ENCODE data around the gene KIAA1671.

Gene KIAA1671

DNA sequence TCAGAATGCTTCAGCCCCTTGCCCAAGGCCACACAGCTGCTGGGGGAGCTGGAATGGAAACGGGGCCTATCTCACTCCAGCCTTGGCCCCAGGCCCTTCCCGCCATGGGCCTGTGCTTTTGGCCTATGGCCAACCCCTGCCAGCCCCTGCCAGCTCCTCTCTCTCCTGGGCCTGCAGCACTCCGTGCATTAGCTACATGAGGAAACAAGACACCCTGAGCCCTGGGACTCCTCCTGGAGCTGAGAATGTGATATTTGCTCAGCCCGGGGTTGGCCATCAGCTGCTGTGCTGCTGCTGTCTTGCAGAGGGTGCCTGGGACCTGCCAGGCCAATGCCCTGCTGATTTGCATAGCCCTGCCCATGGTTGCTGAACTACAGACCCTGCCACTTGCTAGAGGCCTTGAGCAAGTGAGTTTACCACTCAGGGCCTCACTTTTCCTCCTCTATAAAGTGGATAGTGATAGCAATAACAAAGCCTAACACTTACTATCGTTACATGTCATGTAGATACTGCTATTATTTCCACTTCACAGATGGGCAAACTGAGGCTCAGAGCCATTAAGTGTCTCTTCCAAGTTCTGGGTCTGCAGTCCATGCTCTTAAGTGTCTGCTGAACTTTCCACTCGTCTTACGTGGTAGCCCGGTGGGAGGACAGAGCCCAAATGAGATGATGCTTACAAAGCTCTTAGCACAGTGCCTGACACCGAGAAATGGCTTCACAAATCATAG, 99.6 kb downstream of the KIAA1671 start:
- H3K4me3 ChIP-seq (ENCODE audit: low read depth, low read length), result no peak overlapping the region
- TF ChIP-seq, protein P1, sequence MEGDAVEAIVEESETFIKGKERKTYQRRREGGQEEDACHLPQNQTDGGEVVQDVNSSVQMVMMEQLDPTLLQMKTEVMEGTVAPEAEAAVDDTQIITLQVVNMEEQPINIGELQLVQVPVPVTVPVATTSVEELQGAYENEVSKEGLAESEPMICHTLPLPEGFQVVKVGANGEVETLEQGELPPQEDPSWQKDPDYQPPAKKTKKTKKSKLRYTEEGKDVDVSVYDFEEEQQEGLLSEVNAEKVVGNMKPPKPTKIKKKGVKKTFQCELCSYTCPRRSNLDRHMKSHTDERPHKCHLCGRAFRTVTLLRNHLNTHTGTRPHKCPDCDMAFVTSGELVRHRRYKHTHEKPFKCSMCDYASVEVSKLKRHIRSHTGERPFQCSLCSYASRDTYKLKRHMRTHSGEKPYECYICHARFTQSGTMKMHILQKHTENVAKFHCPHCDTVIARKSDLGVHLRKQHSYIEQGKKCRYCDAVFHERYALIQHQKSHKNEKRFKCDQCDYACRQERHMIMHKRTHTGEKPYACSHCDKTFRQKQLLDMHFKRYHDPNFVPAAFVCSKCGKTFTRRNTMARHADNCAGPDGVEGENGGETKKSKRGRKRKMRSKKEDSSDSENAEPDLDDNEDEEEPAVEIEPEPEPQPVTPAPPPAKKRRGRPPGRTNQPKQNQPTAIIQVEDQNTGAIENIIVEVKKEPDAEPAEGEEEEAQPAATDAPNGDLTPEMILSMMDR (IDR thresholded peaks at IDR 0.05; ENCODE audit: low read depth, low read length), result no peak

DNA sequence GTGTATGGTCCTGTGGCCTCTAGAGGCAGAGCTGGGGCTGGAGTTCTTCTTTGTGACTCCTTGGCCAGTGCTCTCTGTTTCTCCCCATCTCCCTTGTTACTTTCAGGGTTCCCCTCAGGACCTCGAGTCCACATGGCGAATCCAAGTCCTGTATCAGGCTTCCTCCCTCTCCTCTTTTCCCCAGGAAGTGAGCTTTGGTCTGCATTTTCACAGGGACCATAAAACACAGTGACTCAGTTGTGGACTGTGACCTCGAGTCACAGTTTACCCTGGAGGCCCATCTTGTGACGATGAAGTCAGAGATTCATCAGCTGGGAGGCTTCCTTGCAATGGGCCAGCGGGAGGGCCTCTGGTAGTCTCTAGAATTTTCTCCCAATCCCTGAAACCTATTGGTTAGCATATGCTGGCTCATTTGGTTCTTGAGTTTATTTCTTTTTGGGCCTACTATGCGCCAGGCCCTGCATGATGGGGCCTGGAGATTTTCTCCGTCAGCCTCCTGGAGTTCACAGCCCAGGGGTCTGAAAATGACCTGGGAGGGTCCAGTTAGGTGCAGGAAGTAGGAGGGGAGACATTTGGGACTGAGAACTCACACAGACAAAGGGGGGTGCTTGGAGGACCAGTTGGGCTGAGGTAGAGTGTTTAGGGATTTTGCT, 100.8 kb downstream of the KIAA1671 start:
- TF ChIP-seq, protein P1 (IDR thresholded peaks at IDR 0.05; ENCODE audit: low read depth, low read length), result no peak
- H3K4me3 ChIP-seq (ENCODE audit: low read depth, low read length), result no peak overlapping the region

DNA sequence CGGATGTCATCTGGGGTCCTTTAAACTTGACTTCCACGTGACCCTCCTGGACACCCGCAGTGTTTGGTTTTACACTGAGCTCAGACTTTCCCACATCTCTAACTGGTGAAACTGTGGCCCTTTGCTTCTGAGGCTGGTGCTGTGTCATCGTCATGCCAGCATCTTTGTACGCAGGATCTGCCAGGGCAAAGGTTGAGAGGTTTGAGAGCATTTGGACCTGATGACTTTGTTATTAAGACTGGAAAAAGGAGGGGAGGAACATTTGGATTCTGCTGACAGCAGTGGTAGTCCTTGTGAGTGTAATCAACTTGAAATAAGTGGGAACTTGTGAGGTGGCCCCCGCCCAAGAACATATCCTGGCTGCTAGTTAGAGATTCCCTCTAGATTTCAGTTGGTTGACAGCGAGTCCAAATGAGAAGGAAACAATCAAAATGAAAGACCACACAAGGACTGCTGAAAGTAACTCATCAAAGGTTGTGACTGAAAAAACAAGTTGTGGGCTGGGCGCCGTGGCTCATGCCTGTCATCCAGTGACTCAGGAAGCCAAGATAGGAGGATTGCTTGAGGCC, 102.5 kb downstream of the KIAA1671 start:
- TF ChIP-seq, protein P1 (IDR thresholded peaks at IDR 0.05; ENCODE audit: low read depth, low read length), result no peak

DNA sequence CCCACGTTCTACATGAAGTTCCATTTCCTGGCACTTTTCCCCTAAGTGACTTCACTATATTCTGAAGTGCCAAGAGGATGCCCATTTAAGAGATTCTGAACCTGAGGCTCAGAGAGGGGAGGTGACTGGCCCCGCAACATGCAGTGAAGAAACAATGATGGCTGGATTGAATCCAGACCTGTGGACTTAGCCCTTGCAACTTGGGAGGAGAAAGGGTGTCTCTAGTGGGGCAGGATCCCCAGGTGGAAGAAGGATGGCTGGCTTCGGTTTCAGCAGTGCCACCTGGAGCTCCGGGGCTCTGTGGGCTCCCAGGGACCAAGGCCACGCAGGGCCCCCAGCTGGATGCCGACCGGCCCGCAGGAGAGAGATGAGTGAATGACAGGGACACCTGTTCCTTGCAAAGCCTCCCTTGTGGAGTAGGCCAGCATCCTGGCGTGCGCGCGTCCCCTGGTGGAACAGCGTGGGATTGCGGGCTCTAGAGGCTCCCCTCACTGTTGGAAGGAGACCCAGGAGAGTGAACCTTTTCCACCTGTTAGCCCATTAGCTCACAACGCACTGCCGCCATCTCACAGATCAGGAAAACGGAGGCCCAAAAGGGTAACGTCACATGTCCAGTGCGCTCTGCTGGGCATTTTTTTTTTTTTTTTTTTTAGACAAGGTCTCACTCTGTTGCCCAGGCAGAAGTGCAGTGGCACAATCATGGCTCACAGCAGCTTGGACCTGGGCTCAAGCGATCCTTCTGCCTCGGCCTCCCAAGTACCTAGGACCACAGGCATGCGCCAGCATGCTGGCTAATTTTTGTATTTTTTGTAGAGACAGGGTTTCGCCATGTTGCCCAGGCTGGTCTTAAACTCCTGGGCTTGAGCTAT, 104.7 kb downstream of the KIAA1671 start:
- no peak overlapping the region for H3K4me3 ChIP-seq (ENCODE audit: low read depth, low read length)
- TF ChIP-seq, protein P1 (IDR thresholded peaks at IDR 0.05; ENCODE audit: low read depth, low read length), result peak; percentile 63

More for the DNA sequence above, 102.5 kb downstream of the KIAA1671 start:
- H3K4me3 ChIP-seq (ENCODE audit: low read depth, low read length), result no peak overlapping the region

DNA sequence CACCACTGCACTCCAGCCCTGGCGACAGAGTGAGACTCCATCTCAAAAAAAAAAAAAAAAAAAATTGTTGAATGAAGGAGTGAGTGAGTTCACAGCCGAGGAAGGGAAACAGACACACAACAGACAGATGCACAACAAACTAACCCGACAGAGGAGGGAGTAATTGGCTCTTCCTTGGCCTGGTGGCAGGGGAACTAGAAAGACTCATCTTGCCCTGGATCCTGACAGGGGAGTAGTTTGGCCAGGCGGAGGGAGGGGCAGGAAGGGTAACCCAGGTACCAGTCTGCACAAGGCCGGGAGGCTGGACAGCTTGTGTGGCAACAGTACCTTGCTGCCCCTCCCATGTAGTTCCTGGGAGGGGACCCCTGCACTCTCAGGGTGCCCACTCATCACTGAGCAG, 106.9 kb downstream of the KIAA1671 start:
- H3K4me3 ChIP-seq (ENCODE audit: low read depth, low read length), result no peak overlapping the region
- TF ChIP-seq, protein P1 (IDR thresholded peaks at IDR 0.05; ENCODE audit: low read depth, low read length), result no peak

DNA sequence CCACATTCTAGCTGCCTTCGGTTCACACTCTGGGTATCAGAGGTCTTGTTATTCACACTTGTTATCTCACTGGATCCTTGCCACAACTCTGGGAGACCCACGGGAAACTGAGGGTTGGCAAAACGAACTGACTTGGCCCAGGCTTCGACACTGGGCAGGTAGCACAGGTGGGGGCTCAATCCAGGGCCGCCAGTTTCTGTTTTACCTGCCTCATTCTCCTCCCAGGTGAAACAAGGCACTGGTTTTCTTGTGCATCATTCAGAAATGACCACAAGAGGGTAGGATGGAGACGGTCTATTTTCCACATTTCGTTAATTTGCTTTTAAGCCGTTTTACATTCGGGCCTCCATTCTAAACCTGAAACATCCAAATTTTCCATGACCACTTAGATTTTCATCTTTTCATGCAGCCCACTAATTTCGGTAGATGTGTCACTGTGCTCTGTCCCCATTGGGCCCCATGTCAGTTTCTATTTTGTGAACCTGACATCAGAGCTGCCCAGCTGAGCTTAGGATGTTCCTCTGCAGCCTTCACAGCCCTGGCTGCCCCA, 108.1 kb downstream of the KIAA1671 start:
- TF ChIP-seq, protein P1 (IDR thresholded peaks at IDR 0.05; ENCODE audit: low read depth, low read length), result no peak
- H3K4me3 ChIP-seq (ENCODE audit: low read depth, low read length), result no peak overlapping the region

Measured in WI38 (cell line).